Heart left ventricle (tissue), 16 donors: ENCODE results near the gene NOTCH4. TPM values are rescaled to one million over a fixed set of nuclear protein-coding genes. Genes with fewer than 3 reads are reported as not detected.
"Not testable (repeated sequence)": the region's sequence is repeated elsewhere in the genome, so short reads cannot be mapped to it uniquely, and the experiment has no call there.

Experiments
- ATAC-seq, 4 donors: fragments of 200-7000 bp; cut with Tn5 transposase; one replicate each; pipeline ENCODE4 v1.9.1; 2020 to 2022; ENCODE audit warnings: moderate library complexity in 4 of 4, mild to moderate bottlenecking in 3 of 4, moderate number of reproducible peaks in 1 of 4
- DNase-seq, 5 donors: peaks; one replicate each; pipeline ENCODE4 v3.0.0-alpha.2; 2020
- H3K27ac ChIP-seq, 12 donors: fragments of 200-600 bp; sonication (generic) in 4 of 12; one replicate each; pipeline versions ENCODE4 v1.5.0 to v1.8.0; 2016 to 2022; ENCODE audit warnings: mild to moderate bottlenecking in 2 of 12
- H3K27me3 ChIP-seq, 9 donors: fragments of 200-600 bp; sonication (generic) in 2 of 9; one replicate each; pipeline versions ENCODE4 v1.5.1 to v1.8.0; 2016 to 2022; ENCODE audit warnings: mild to moderate bottlenecking in 3 of 9
- H3K36me3 ChIP-seq, 9 donors: fragments of 200-600 bp; sonication (generic) in 2 of 9; one replicate each; pipeline versions ENCODE4 v1.5.0 to v1.8.0; 2018 to 2022; ENCODE audit warnings: mild to moderate bottlenecking in 2 of 9
- H3K4me1 ChIP-seq, 12 donors: fragments of 200-600 bp; sonication (generic) in 4 of 12; one replicate each; pipeline versions ENCODE4 v1.5.0 to v1.8.0; 2016 to 2022; ENCODE audit warnings: mild to moderate bottlenecking in 3 of 12
- H3K4me3 ChIP-seq, 12 donors: fragments of 200-600 bp; sonication (generic) in 4 of 12; one replicate each; pipeline versions ENCODE4 v1.5.0 to v1.8.0; 2017 to 2022; ENCODE audit warnings: mild to moderate bottlenecking in 9 of 12, moderate library complexity in 4 of 12
- H3K9me3 ChIP-seq, 12 donors: fragments of 200-600 bp; sonication (generic) in 4 of 12; one replicate each; pipeline versions ENCODE4 v1.5.0 to v1.8.0; 2016 to 2022; ENCODE audit warnings: mild to moderate bottlenecking in 1 of 12
- POLR2A ChIP-seq, 2 donors: fragments of 450-650 bp; IDR thresholded peaks; one replicate each; pipeline ENCODE4 v1.6.1; 2017; ENCODE audit warnings: antibody characterized with exemption in 2 of 2, mild to moderate bottlenecking in 2 of 2, moderate library complexity in 2 of 2
- WGBS, 4 donors: extraction: QIAGEN DNeasy Blood & Tissue Kit in 2 of 4; methylation state at CpG; one replicate each; pipeline versions ENCODE4 v1.1.5 to v1.1.7; 2013 to 2018; 5-methylcytosine and 5-hydroxymethylcytosine counted together
- intact Hi-C, 10 donors: fragments of 100-400 bp; cut with DNase I; formaldehyde crosslinking; loops; one replicate each; pipeline versions ENCODE4 v1.11.1 to v1.14.2; 2022
- polyA plus RNA-seq, 2 donors: library from polyadenylated mRNA; stranded (reverse); fragments of 200-250 nt; gene quantifications; one replicate each; pipeline ENCODE4 v1.2.3, GENCODE V29; 2013
- total RNA-seq, 9 donors: library from RNA; depleted of rRNA in 2 of 9; stranded (reverse); fragments of >200 nt in 2 of 9; fragmentation: NEBNext Ultra II Directional in 3 of 9; extraction: Animal tissue kit (Norgen Biotek cat#: 25700) in 3 of 9; gene quantifications; one replicate each; pipeline versions ENCODE4 v1.1.0 to v1.2.4, GENCODE V29; 2016 to 2023
- TF ChIP-seq, protein P1 (sequence below), 12 donors: fragments of 200-600 bp; sonication (generic) in 4 of 12; IDR thresholded peaks; one replicate each; pipeline versions ENCODE4 v1.5.0 to v1.8.0; 2018 to 2022; ENCODE audit warnings: antibody characterized with exemption in 12 of 12, mild to moderate bottlenecking in 5 of 12
- donor health status: ischemic (EF 13 %, LVEDD 7.1; RV severe dilation, severe dysfunction).
- donor health status: healthy with polysubstance abuse.
- donor health status: DM: no; HTN: yes; CAD: no.
- donor health status: DM: no; HTN: no; CAD: no.
- donor health status: ischemic (EF 25% LVEDD 6.9; RV normal size, moderate dysfunction).
- donor health status: ischemic (EF 25% LVEDD 5.7; RV mildly dilated, moderate dysfunction).
- donor health status: healthy.
- donor health status: DM: yes; HTN: yes; CAD: no.
- donor health status: ischemic (EF 35%, LVEDD 5.7; RV mildly dilated, moderate dysfunction).
- donor health status: nonischemic (EF 11% LVEDD 7.7; RV severe dilation, severe dysfunction).
- donor health status: DM: yes; HTN: yes; CAD: no.
- donor health status: PGD.
- donor health status: ischemic (EF 29% LVEDD 5.4; RV normal size, mild dysfunction).
- donor health status: nonischemic (EF 23%, LVEDD 6.1; RV moderate dilation, normal function).

Gene NOTCH4
- total and polyA plus RNA-seq, 11 donors = 15.8 to 55.5 (median 24.9) TPM

DNA sequence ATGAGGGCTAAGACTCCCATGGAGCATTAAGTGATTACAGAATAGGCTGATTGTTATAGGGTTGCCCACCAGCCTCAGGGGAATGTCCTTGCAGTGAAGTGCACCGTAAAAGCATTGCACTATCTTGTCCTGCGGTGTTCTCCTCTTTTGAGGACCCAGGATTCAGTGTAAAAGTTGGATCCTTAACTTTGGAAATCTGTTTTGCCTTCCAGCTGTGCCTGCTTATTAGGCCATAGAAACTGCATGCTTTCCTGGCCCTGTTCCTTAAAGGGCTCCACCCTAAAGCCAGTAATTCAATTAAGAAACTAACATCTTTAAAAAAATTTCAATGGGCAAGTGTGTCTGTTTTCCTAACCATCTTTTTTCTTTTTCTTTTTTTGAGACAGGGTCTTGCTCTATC is 25.4 kb upstream of the NOTCH4 start:
- H3K27me3 ChIP-seq = no peaks in the 10 kb centered on the region
- H3K9me3 ChIP-seq = peaks cover 0 to 7% (median 0%) of the 10 kb centered on the region in 12 donors
- H3K4me1 ChIP-seq = peaks cover 0 to 21% (median 8%) of the 10 kb centered on the region in 12 donors
- no peaks in the 10 kb centered on the region for H3K36me3 ChIP-seq
- DNase-seq = no peak
- TF ChIP-seq POLR2A (IDR thresholded peaks at IDR 0.05) = no peak
- TF ChIP-seq, protein P1, sequence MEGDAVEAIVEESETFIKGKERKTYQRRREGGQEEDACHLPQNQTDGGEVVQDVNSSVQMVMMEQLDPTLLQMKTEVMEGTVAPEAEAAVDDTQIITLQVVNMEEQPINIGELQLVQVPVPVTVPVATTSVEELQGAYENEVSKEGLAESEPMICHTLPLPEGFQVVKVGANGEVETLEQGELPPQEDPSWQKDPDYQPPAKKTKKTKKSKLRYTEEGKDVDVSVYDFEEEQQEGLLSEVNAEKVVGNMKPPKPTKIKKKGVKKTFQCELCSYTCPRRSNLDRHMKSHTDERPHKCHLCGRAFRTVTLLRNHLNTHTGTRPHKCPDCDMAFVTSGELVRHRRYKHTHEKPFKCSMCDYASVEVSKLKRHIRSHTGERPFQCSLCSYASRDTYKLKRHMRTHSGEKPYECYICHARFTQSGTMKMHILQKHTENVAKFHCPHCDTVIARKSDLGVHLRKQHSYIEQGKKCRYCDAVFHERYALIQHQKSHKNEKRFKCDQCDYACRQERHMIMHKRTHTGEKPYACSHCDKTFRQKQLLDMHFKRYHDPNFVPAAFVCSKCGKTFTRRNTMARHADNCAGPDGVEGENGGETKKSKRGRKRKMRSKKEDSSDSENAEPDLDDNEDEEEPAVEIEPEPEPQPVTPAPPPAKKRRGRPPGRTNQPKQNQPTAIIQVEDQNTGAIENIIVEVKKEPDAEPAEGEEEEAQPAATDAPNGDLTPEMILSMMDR (IDR thresholded peaks at IDR 0.05) = no peak
- no peak overlapping the region for H3K4me3 ChIP-seq
- 66 to 89% (median 86%) methylated on average over 2 of the region's 2 CpGs for WGBS, 4 donors
- no peak for ATAC-seq
- H3K27ac ChIP-seq = no peak overlapping the region
- intact Hi-C loops = loop anchor here in 9 of 10 donors (5.0 to 10.0 kb wide), 10 partner anchors 134 to 548 kb away; no protein-coding TSS in a partner anchor

DNA sequence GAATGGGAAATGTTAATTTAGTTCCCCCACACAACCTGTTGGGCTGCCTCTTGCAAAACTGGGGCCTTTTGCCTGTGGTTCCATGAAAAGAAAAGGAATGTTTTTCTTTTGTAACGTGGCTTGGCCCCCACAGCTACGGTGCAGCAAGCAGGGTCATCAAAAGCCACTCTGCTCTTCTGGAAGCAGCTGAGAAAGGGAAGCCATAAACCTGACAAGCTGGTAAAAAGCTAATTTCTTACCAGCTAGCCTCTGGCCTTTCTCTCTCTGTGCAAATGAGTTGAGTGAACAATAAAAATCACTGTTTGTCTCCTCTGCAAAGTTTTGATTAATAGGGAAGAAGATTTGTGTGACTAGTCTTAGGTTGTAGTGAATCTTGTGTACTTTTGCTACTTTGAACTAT is 23.5 kb upstream of the NOTCH4 start:
- DNase-seq (no peak), ATAC-seq (no peak)
- Histone ChIP-seq H3K36me3 (no peaks in the 10 kb centered on the region), H3K9me3 (peaks cover 0 to 7% (median 0%) of the 10 kb centered on the region in 12 donors), H3K27ac (no peak overlapping the region), H3K4me3 (no peak overlapping the region), H3K4me1 (peaks cover 0 to 17% (median 12%) of the 10 kb centered on the region in 12 donors), H3K27me3 (no peaks in the 10 kb centered on the region)
- 0 to 74% (median 43%) methylated on average over 2 of the region's 2 CpGs for WGBS, 4 donors
- no peak for TF ChIP-seq POLR2A (IDR thresholded peaks at IDR 0.05)
- TF ChIP-seq, protein P1 (IDR thresholded peaks at IDR 0.05) = no peak
- intact Hi-C loops = loop anchor here (1.0 to 10.0 kb wide), 11 partner anchors 24 to 550 kb away; no protein-coding TSS in a partner anchor

DNA sequence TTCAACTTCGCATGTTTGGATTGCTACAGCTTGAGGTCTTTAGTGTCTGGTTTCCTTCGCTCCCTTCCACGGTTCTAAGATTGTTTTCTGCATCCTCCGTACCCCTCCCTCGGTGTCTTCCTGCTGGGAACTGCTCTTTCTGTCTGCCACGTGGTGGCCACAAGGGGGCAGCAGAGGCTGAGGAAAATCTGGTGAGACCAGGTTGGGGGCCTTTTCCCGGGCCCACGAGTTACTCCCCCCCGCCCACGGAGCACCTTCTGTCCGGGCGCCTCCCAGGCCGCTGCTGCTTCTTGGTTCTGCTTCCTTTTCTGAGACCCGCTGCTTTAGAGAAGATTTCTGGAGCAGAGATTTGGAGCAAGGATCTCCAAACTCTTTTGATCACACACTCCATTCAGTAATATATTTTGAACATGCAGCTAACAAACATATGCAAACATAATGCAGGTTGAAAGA is 21.1 kb upstream of the NOTCH4 start:
- 1 to 3% (median 2%) methylated on average over 14 of the region's 14 CpGs for WGBS, 4 donors
- H3K27ac ChIP-seq = peak overlapping the region; percentile 34 to 82 (median 66)
- intact Hi-C loops = loop anchor here in 9 of 10 donors (2.0 to 10.0 kb wide), 12 partner anchors 48 to 552 kb away; no protein-coding TSS in a partner anchor

DNA sequence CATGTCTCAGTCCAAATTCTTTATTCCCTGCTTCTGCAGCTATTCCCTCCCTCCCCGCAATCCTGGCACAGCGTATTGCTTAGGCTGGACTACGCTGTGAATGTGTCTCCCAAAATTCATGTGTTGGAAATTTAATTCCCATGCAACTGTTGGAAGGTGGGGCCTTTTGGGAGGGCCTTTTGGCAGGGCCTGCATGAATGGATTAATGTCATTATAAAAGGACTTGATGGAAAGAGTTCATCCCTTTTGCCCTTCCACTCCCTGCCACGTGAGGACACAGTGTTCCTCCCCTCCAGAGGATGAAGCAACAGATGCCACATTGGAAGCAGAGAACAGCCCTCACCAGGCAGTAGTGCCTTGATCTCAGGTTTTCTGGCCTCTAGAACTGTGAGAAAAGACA is 20.4 kb upstream of the NOTCH4 start:
- H3K4me3 ChIP-seq = peak overlapping the region in 6 of 12 donors; percentile 6 to 30 (median 20)
- TF ChIP-seq POLR2A (IDR thresholded peaks at IDR 0.05) = no peak
- TF ChIP-seq, protein P1 (IDR thresholded peaks at IDR 0.05) = no peak
- peak overlapping the region; percentile 34 to 82 (median 66) for H3K27ac ChIP-seq
- DNase-seq = no peak
- no peaks in the 10 kb centered on the region for H3K27me3 ChIP-seq
- WGBS, 4 donors = 75 to 78% (median 75%) methylated on average over 4 of the region's 4 CpGs
- H3K4me1 ChIP-seq = peaks cover 0 to 17% (median 12%) of the 10 kb centered on the region in 12 donors
- H3K9me3 ChIP-seq = peaks cover 0 to 4% (median 0%) of the 10 kb centered on the region in 12 donors
- intact Hi-C loops = loop anchor here in 8 of 10 donors (2.0 to 10.0 kb wide), 9 partner anchors 47 to 553 kb away; no protein-coding TSS in a partner anchor
- H3K36me3 ChIP-seq = no peaks in the 10 kb centered on the region
- peak in 3 of 4 donors; percentile 49 to 71 (median 61) for ATAC-seq

More for the DNA sequence above, 21.1 kb upstream of the NOTCH4 start:
- DNase-seq (peak; percentile 84 to 88 (median 87)), ATAC-seq (peak; percentile 66 to 95 (median 90))
- Histone ChIP-seq H3K9me3 (peaks cover 0 to 7% (median 0%) of the 10 kb centered on the region in 12 donors), H3K4me3 (peak overlapping the region in 7 of 12 donors; percentile 9 to 30 (median 23)), H3K4me1 (peaks cover 0 to 17% (median 12%) of the 10 kb centered on the region in 12 donors), H3K27me3 (no peaks in the 10 kb centered on the region), H3K36me3 (no peaks in the 10 kb centered on the region)
- no peak for TF ChIP-seq POLR2A (IDR thresholded peaks at IDR 0.05)
- TF ChIP-seq, protein P1 (IDR thresholded peaks at IDR 0.05) = peak; percentile 87 to 98 (median 92)

DNA sequence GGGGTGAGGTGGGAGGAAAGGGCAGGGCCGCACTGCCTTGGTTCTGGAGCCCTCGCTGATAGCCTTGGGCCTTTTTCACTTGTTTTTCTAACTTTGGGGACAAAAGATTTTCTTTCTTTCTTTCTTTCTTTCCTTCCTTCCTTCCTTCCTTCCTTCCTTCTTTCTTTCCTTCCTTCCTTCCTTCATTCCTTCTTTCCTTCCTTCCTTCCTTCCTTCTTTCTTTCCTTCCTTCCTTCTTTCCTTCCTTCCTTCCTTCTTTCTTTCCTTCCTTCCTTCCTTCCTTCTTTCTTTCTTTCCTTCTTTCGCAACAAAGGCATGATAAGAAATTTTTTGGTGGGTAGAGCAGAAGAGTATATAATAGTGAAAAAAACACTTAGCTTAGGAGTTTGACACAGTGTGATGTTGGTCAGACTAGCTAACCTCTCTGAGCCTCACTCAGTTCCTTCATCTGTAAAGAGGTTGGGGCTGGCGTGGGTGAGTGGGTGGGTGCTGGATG is 18.5 kb upstream of the NOTCH4 start:
- not testable (repeated sequence) for H3K36me3 ChIP-seq, H3K4me3 ChIP-seq, H3K9me3 ChIP-seq, ATAC-seq, H3K27me3 ChIP-seq, DNase-seq
- Histone ChIP-seq H3K4me1 (peaks cover 0 to 17% (median 12%) of the 10 kb centered on the region in 12 donors), H3K27ac (peak overlapping the region in 1 of 12 donors; percentile 8)
- intact Hi-C loops = loop anchor here in 8 of 10 donors (5.0 to 10.0 kb wide), 8 partner anchors 45 to 555 kb away; no protein-coding TSS in a partner anchor
- 69 to 88% (median 85%) methylated on average over 4 of the region's 4 CpGs for WGBS, 4 donors
